Measurements from ENCODE around the gene OAS2.
A peak's percentile ranks its signal among the peaks of the same experiment; 100 is the strongest.

Gene OAS2

GRCh38 chr12:113019025-113019424 is 40.7 kb downstream of the OAS2 start:
- no peak for DNase-seq (ENCODE audit: low read depth)

- DNase-seq (ENCODE audit: low read depth), result no peak
These were observed 43.2 kb downstream of the OAS2 start for GRCh38 chr12:113021500-113021899.

- no peak for DNase-seq (ENCODE audit: low read depth)
These were observed 44.4 kb downstream of the OAS2 start for GRCh38 chr12:113022563-113023297.

DNA sequence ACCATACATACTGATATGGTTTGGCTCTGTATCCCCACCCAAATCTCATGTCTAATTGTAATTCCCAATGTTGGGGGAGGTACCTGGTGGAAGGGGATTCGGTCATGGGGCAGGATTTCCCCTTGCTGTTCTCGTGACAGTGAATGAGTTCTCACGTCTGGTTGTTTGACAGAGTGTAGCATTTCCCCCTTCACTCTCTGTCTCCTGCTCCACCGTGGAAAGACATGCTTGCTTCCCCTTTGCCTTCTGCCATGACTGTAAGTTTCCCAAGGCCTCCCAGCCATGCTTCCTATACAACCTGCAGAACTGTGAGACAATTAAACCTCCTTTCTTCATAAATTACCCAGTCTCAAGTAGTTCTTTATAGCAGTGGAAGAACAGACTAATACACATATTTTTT is 49.4 kb downstream of the OAS2 start:
- DNase-seq (ENCODE audit: low read depth), result no peak

DNA sequence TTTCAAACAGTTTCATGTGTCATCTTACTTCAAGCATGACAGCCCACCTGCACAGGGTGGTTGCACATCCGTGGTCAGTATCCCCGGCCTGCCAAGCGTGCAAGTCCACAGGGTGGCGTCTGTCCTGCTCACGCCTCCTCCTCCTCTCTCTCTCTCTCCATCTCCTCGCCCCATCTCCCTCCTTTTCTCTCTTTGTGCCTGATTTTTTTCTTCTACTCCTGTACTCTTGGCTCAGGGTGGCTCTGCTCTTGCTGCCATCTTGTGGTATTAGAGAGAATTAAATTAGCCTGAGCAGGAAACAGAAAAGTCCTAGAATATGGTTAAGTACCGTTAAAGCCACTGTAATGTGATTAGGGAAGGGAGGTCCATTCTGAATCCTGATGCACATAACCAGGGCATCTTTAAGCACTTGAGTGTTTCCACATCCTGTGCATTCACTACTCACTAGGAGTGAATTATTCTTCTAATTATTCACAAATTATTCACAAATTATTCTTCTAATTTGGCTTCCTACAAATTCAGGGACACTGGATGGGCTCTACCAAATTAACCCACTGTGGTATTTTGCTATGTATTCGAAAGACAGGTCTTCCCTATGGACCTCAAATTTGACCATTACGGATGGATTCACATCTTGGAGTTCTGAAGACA is 52.7 kb downstream of the OAS2 start:
- no peak for DNase-seq (ENCODE audit: low read depth)

DNA sequence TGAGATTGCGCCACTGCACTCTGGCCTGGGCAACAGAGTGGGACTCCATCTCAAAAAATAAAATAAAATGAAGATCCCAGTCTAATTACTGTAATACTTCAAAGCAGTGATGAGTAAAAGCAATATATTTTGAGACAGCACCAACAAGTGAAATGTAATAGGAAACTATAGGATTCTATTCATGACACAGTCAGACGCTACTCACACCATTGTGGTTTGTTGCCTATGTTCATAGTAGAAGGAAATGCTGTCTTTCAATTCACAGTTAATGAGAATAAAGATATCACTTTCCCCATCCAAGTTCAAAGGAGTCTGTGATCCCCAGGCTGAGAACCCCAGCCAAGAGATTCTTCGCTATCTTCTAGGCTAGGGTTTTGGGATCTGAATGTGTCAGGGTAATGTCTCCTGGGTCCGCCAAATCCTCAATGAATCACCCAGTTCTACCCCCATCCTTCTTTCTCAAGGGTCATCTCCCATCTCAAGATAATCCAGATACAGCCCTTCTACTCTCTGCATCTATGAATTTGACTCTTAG is 61.7 kb downstream of the OAS2 start:
- DNase-seq (ENCODE audit: low read depth), result no peak

DNA sequence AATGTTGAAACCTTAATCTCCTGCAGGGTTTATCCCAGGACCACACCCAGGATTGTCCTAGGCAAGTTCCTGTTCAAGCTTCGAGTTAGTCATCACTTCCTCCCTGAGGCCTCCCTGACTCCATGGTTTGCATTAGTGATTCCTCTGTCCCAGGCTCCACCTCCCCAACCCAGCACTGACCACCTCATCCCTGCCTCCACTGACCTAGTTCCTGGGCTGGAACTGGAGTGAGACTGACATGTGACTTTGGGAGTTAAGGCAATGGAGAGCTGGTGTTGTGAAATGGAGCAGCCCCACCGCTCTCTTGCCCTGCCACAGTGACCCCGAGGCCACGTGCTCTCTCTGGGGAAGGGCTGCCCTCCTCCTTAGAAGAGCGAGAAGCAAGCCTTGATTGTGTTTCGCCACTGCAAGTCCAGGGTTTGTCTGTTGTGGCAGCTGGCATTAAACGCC is 62.4 kb downstream of the OAS2 start:
- no peak for DNase-seq (ENCODE audit: low read depth)

GRCh38 chr12:113041560-113041959 is 63.2 kb downstream of the OAS2 start:
- DNase-seq (ENCODE audit: low read depth), result no peak

DNA sequence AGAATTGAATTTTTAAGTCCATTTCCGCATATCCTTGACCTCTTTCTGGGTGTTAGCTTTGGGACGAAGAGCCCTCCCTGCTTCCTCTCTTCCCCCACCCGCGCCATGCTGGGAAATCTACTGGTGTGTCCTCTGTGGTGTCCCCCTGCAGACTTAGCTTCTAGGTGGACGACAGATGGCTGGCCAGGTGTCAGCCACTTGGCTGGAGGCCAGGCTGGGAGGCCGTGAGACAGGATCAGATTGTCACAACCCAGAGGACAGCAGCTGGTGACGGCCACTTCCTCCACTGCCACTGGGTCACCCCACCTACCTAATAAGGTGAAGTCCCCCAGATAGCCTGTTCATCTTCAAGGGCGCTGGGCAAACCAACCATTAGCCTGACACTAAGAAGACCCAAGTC is 64.9 kb downstream of the OAS2 start:
- no peak for DNase-seq (ENCODE audit: low read depth)

GRCh38 chr12:113044516-113044915 is 66.2 kb downstream of the OAS2 start:
- no peak for DNase-seq (ENCODE audit: low read depth)

- DNase-seq (ENCODE audit: low read depth), result peak; percentile 17
These were observed 70.4 kb downstream of the OAS2 start for GRCh38 chr12:113048716-113049127.

DNA sequence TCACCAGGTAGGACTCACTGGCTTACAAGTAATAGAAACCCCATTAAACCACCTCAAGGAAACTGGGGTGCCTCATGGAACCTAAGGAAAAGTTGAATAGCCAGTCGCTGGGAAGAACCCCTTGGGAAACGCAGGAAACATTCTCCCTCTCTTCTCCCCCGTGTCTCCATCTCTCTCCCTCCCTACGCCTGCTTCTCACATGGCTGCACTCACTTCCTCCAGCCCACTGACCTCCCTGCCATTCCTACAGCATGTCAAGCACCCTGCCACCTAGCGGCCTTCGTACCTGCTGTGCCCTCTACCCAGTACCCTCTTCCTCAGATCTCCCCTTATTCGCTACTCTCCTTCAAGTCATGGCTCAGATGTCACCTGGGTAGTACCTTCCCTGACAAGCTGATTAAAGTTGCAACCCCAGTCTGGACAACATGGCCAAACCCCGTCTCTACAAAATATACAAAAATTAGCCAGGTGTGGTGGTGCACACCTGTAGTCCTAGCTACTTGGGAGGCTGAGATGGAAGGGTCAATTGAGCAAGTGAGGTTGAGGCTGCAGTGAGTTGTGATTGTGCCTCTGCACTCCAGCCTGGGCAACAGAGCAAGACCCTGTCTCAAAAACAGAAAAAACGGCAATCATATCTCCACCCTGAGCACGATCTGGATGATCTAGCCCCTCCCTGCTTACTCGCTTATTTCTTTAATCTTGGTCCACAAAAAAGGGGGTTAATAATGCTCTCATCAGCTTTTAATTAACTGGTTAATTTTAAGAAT is 71.8 kb downstream of the OAS2 start:
- no peak for DNase-seq (ENCODE audit: low read depth)

DNA sequence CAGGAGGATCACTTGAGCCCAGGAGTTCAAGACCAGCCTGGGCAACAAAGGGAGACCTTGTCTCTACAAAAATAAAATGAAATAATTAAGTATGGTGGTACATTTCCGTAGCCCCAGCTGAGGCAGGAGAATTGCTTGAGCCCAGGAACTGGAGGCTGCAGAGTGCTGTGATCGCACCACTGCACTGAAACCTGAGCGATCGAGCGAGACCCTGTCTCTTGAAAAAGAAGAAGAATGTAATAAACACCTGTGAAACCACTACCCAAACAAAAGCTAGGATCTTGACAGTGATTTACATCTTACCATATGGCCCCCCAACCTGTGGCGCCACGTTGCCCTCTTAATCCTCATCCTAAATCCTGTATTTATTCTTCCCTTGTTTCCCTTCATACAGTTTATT is 72.5 kb downstream of the OAS2 start:
- no peak for DNase-seq (ENCODE audit: low read depth)

DNA sequence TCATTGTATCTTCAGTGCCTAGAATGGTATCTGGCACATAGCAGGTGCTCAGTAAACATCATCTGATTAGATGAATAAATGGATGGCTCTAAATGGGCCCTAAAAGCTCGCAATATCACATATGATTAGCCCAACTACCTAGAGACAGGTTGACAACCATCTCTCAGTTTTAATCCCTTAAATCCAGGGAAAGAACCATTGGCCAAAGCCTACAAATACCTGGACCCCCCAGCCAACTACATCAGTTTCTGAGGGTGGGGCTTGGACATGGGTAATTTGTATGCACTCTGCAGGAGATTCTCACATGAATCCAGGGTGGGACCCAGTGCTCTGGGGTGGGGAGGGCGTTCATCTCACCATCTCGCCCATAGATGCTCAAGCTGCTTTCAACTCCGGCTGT is 73.4 kb downstream of the OAS2 start:
- DNase-seq (ENCODE audit: low read depth), result no peak

GRCh38 chr12:113052326-113052725 is 74.0 kb downstream of the OAS2 start:
- DNase-seq (ENCODE audit: low read depth), result no peak

DNA sequence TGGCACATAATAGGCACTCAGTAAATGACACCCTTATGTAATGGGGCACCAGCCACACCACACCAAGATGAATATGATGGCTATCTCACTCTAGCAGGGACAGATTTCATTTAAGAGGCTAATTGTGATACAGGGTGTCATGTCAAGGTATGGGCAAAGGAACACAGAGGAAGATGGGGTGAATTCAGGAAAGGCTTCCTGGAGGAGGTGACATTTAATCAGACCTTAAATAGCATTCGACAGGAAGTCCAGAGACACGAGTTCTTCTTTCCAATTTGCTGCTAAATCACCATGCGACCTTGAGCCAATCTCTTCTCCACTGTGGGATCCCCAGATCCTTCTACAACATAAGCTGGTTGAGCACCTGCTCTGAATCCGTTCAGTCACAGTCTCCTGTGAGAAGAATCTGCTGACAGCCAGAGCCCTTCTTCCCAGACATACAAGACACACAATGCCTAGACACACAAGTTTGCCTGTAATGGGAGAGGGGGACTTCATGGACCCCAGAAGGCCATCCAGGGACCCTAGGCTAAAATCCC is 76.7 kb downstream of the OAS2 start:
- no peak for DNase-seq (ENCODE audit: low read depth)

DNA sequence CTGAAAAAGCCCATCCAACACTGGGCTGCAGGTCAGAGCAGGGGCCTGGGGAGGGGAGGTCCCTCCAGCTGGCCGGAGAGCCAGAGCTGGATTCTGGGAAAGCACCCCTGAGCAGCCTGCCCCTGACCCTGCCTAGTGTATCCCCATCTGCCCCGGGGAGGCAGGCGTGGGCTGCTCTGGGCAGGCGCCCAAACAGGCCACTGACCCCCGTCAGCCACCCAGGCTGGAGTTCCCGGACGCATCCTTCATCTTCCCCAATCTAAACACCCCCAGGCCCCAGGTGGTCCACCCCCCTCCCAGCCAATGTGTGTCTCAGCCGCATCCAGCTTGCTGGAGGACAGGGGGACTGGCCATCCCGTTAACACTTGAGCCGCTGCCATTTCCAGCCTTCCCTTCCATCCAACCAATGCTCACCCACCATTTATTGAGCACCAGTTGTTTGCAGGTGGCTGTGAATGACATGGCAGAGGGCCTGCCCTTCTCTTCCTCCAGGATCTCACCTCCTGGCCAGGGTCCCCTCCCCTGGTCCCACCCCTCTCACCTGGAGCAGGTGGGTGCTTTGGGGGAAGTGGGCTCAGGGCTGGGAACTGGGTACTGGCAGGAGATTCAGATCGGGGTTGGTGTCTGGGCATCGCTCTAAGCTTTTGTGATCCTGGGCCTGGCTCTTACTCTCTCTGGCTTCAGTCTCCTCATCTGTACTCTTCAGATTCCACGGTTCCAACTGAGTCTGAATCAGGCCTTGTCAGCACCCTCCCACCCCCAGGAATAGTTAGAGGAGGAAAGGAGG is 77.5 kb downstream of the OAS2 start:
- no peak for DNase-seq (ENCODE audit: low read depth)

DNA sequence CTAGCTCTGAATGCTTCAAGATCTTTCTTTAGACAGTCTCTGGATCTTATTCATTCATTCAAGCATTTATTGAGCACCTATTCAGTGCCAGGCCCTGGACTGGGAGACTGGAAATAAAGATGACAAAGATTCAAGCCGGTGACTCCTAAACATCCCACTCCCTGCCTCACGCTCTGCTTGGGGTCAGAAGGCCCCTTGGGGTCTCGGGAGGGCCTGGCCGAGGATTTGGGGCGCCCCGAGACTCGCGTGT is 78.0 kb downstream of the OAS2 start:
- DNase-seq (ENCODE audit: low read depth), result no peak

DNA sequence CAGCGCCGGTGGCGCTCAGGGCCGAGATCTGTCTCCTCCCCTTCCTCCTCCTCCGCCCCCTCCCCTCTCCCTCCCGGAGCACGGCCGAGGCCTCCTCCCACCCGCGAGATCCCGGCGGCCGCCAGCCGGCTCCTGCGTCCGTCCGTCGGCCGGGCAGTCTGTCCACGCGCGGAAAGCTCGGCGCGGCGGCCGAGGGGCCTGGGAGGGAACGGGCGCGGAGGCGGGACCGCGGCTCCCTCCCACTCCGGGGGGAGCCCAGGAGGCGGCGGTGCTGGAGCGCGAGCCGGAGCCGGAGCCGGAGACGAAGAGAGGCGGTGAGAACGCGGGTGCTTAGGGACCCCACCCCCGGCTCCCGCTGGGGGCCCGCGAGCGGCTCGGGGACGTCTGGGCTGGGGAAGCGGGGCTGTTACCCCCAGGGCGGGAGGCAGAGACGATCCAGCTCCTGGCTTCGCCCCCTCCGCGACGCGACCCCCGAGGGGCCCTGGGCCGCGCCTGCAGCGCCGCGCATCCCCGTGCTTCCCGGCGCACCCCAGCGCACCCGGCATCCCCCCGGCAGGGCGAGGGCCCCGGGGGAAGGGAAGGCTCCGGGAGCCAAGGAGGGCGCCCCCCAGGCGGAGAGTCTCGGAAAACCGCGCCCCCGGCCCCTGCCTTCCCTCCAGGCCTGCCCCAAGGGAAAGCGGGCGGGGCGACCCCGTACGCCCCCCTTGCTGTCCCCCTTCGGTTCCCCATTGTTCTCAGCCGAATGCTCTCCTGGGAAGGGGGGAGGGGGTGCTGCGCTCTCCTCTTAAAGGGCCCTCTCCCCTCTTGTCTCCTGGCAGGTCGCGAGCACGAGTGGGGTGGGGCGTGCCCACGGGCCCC is 78.5 kb downstream of the OAS2 start, which contains the start of gene DTX1:
Gene DTX1 (plus strand): TSS at position 100 of the 858 bp plus-strand sequence. CDS start 1,463 bp downstream, outside the sequence.
- DNase-seq (ENCODE audit: low read depth), result peak; percentile 11

DNA sequence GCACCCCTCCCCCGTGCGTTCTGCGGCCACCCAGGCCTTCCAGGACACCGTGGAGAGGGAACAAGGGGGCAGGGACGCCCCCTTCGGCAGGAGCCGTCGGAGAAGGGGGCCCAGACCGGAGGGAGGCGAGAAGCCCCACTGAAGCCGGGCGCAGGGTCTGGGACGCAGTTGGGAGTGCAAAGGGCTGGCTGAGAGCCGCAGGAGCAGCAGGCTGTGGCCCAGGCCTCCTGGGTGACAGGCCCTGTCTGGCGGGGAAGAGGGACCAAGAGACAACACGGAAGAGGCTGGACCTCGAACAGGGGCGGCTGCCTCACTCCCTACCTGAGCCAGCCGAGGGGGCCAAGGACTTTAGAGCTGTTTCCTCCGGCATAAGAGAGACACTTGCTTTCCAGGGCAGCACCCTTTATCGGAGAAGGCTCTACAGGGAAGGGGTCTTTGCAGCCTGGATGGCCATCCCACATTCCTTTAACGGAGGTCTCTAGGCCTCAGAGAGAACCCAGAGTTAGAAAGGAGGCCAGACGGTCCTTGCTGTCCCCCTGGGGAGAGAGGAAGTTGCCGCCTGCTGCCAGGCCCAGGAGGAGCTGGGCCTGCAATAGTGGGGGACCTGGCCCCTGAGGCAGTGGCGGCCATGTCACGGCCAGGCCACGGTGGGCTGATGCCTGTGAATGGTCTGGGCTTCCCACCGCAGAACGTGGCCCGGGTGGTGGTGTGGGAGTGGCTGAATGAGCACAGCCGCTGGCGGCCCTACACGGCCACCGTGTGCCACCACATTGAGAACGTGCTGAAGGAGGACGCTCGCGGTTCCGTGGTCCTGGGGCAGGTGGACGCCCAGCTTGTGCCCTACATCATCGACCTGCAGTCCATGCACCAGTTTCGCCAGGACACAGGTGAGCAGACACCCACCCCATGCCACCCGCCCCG is 79.5 kb downstream of the OAS2 start:
- DNase-seq (ENCODE audit: low read depth), result no peak
